Forelimb muscle (tissue), 1 donor: Measurements from ENCODE around the gene KATNB1. TPM values are rescaled to one million over a fixed set of nuclear protein-coding genes. Genes with fewer than 3 reads are reported as not detected.
"Not testable (repeated sequence)": the region's sequence is repeated elsewhere in the genome, so short reads cannot be mapped to it uniquely, and the experiment has no call there.

Experiments used
- DNase-seq: peaks from one replicate; pipeline ENCODE4 v3.0.0-alpha.2; 2013; ENCODE audit warnings: low read depth
- polyA plus RNA-seq: library from polyadenylated mRNA; unstranded; fragments of 120-200 nt; gene quantifications from one replicate; pipeline ENCODE4 v1.2.1, GENCODE V29; 2013; ENCODE audit not compliant: insufficient read length

Gene KATNB1
- polyA plus RNA-seq, 1 donor, result 44.6 TPM

- DNase-seq, result no peak
Measured at GRCh38 chr16:57701759-57702371, 33.7 kb upstream of the KATNB1 start.

- DNase-seq, result no peak
Measured at GRCh38 chr16:57703416-57704010, 32.1 kb upstream of the KATNB1 start.

GRCh38 chr16:57704011-57704904, 31.3 kb upstream of the KATNB1 start:
- no peak for DNase-seq

DNA sequence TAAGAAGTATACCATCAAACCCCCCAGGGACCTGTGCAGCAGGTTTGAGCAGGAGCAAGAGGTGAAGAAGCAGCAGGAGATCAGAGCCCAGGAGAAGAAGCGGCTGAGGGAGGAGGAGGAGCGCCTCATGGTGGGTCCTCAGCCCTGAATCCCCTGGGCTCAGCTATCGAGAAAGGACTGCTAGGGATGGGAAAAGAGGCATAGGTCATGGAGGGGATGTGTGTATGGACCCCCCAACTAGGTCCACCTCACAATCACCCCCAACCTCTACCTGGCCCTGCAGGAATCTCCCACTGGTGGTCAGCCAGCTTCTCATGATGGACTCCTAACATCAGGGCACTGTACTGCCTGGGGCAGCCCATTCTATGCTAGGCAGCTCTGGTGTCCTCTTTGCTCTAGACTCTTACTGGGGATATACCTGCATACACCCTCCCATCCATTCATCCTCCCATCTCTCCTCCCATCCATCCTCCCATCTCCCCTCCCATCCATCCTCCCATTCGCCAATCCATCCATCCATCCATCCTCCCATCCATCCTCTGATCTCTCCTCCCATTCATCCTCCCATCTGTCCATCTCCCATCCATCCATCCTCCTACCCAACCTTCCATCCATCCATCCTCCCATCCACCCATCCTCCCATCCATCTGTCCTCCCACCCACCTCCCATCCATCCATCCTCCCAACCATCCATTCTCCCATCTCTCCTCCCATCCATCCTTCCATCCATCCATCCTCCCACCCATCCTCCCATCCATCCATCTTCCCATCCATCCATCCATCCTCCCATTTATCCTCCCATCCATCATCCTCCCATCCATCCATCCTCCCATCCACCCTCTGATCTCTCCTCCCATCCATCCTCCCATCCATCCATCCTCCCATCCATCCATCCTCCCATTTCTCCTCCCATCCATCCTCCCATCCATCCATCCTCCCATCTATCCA, 30.4 kb upstream of the KATNB1 start:
- DNase-seq, result no peak

DNA sequence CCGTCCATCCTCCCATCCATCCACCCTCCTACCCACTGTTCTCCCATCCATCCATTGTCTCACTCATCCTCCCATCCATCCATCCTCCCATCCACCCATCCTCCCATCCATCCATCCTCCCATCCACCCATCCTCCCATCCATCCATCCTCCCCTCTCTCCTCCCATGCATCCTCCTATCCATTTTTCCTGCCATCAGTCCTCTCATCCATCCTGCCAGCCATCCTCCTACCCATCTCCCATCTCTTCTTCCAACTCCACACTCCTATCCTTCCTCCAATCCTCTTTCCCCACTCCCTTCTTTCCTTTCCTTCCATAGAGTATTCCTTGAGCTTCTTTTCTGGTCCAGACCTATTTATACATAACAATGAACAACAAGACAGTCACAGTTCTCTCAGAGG, 28.9 kb upstream of the KATNB1 start:
- no peak for DNase-seq

DNA sequence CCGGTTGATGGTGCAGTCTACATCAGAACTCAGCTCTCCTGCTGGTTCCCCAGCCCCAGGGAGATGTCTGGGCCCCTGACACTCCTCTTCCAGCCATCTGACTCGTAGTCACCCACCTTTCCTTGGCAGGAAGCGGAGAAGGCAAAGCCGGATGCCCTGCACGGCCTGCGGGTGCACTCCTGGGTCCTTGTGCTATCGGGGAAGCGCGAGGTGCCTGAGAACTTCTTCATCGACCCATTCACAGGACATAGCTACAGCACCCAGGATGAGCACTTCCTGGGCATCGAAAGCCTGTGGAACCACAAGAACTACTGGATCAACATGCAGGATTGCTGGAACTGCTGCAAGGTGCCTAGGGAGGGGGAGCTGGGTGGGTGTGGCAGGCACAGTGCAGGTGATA, 28.2 kb upstream of the KATNB1 start:
- DNase-seq, result no peak

GRCh38 chr16:57708168-57708567, 27.4 kb upstream of the KATNB1 start:
- no peak for DNase-seq

- DNase-seq, result no peak
Measured at GRCh38 chr16:57709663-57710062, 25.9 kb upstream of the KATNB1 start.

DNA sequence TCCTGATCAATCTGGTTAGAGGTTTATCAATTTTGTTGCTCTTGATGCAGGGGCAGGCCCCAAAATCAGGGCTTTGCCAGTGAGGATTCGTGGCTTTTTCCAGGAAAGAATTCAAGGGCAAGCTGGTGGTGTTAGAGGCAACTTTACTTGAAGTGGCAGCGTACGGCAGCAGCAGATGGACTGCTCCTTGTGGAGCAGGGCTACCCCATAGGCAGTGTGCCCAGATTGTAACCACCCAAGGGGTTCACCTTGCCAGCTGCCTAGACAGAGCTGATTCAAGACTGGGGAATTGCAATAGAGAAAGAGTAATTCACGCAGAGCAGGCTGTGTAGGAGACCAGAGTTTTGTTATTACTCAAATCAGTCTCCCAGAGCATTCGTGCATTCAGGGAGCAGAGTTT, 24.2 kb upstream of the KATNB1 start:
- DNase-seq, result no peak

DNA sequence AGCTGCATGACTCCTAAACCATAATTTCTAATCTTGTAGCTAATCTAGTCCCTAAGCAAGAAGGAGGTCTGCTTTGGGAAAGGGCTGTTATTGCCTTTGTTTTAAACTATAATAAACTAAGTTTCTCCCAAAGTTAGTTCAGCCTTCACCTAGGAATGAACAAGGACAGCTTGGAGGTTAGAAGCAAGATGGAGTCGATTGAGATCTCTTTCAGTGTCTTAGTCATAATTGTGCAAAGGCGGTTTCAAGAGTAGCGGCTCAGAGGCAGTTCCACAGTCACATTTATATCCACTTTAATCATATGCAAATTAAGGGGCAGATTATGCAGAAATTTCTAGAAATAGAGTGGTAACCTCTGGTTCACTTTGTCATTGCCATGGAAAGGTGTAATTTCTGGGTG, 23.6 kb upstream of the KATNB1 start:
- no peak for DNase-seq

GRCh38 chr16:57712569-57712968, 23.0 kb upstream of the KATNB1 start:
- DNase-seq, result not testable (repeated sequence)

- DNase-seq, result no peak
Measured at GRCh38 chr16:57713596-57713995, 22.0 kb upstream of the KATNB1 start.

GRCh38 chr16:57714047-57714446, 21.5 kb upstream of the KATNB1 start:
- no peak for DNase-seq

DNA sequence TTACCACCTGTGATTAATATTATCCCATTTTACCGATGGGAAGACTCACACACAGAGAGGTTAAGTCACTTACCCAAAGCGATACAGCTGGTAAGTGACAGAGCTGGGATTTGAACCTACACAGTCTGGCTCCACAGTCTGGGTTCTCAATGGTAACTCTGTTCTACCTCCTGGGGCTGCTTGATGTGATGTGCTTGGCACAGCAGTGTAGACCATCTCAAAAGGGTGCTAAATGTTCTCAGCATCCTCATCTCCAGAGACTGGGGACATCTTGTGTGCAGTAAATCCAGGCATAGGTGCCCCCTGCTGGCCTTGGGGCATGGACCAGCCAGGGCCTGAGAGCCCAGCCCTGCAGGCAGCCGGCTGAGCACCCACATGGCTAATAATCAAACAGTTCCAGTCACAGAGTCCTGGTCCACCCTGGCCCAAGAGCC, 15.4 kb upstream of the KATNB1 start:
- DNase-seq, result no peak

- no peak for DNase-seq
Measured at GRCh38 chr16:57721356-57722209, 14.0 kb upstream of the KATNB1 start.

GRCh38 chr16:57722210-57722499, 13.4 kb upstream of the KATNB1 start:
- DNase-seq, result no peak

- no peak for DNase-seq
Measured at GRCh38 chr16:57722651-57723050, 12.9 kb upstream of the KATNB1 start.

GRCh38 chr16:57723170-57723569, 12.4 kb upstream of the KATNB1 start:
- no peak for DNase-seq

DNA sequence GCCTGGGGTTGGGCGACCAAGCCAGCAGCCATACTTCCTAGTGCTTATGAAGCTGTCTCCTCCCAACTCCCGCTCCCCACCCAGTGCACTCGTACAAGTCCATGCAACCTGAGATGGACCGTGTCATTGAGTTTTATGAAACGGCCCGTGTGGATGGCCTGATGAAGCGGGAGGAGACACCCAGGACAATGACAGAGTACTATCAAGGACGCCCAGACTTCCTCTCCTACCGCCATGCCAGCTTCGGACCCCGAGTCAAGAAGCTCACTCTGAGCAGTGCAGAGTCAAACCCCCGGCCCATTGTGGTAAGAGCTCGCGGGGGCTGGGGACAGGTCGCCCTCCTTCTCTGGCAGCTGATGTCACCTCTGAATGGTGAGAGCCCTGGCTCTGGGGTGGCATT, 11.0 kb upstream of the KATNB1 start:
- no peak for DNase-seq

- no peak for DNase-seq
Measured at GRCh38 chr16:57725151-57725550, 10.4 kb upstream of the KATNB1 start.

DNA sequence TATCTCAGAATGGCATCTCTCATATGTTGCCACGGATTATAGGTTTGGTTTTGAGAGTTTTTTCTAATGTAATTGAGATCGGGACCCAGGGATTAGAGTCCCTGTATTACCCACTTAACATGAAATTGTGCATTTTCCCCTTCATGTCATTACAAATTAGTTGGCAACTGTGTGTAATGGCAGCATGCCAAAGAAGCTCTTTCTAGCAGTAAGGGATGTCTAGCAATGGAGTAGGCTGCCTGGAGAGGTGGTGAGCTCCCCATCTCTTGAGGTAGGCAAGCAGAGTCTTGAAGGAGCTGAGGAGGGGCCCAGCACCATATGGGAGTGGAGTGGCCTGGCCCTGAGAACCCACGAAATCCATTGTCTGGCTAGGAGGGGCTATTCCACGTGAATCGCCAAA, 10.0 kb upstream of the KATNB1 start:
- DNase-seq, result no peak
